ENCODE results near the gene HSPB9. TPM values are rescaled to one million over a fixed set of nuclear protein-coding genes. Genes with fewer than 3 reads are reported as not detected.
A peak's percentile ranks its signal among the peaks of the same experiment; 100 is the strongest.

The HSPB9 gene
- total RNA-seq, 1 donor from 2014 or later: not detected

- DNase-seq (ENCODE audit: low read depth) (no peak), FAIRE-seq (no peak)
- TF ChIP-seq CTCF (IDR thresholded peaks at IDR 0.05; ENCODE audit: insufficient read depth, low read length, severe bottlenecking): no peak
- Histone ChIP-seq H3K27me3 (ENCODE audit: control insufficient read depth, insufficient read depth, low read length) (no peaks in the 10 kb centered on the region), H3K36me3 (ENCODE audit: control insufficient read depth, insufficient read depth, low read length) (no peaks in the 10 kb centered on the region), H3K4me3 (ENCODE audit: low read depth, low read length) (no peak overlapping the region)
Measured at GRCh38 chr17:42159796-42160530, 37.4 kb downstream of the HSPB9 start.

GRCh38 chr17:42160531-42160910, 37.9 kb downstream of the HSPB9 start:
- H3K27me3 ChIP-seq (ENCODE audit: control insufficient read depth, insufficient read depth, low read length): no peaks in the 10 kb centered on the region
- H3K4me3 ChIP-seq (ENCODE audit: low read depth, low read length): no peak overlapping the region
- no peak for TF ChIP-seq CTCF (IDR thresholded peaks at IDR 0.05; ENCODE audit: insufficient read depth, low read length, severe bottlenecking)
- no peaks in the 10 kb centered on the region for H3K36me3 ChIP-seq (ENCODE audit: control insufficient read depth, insufficient read depth, low read length)
- FAIRE-seq (no peak), DNase-seq (ENCODE audit: low read depth) (no peak)

- peak; percentile 26 for TF ChIP-seq CTCF (IDR thresholded peaks at IDR 0.05; ENCODE audit: insufficient read depth, low read length, severe bottlenecking)
- H3K36me3 ChIP-seq (ENCODE audit: control insufficient read depth, insufficient read depth, low read length): no peaks in the 10 kb centered on the region
- H3K27me3 ChIP-seq (ENCODE audit: control insufficient read depth, insufficient read depth, low read length): no peaks in the 10 kb centered on the region
- no peak for DNase-seq (ENCODE audit: low read depth)
- H3K4me3 ChIP-seq (ENCODE audit: low read depth, low read length): no peak overlapping the region
- no peak for FAIRE-seq
Measured at GRCh38 chr17:42163113-42163512, 40.5 kb downstream of the HSPB9 start.

- Histone ChIP-seq H3K4me3 (ENCODE audit: low read depth, low read length) (no peak overlapping the region), H3K27me3 (ENCODE audit: control insufficient read depth, insufficient read depth, low read length) (no peaks in the 10 kb centered on the region), H3K36me3 (ENCODE audit: control insufficient read depth, insufficient read depth, low read length) (no peaks in the 10 kb centered on the region)
- no peak for DNase-seq (ENCODE audit: low read depth)
- FAIRE-seq: no peak
- no peak for TF ChIP-seq CTCF (IDR thresholded peaks at IDR 0.05; ENCODE audit: insufficient read depth, low read length, severe bottlenecking)
Measured at GRCh38 chr17:42163696-42164407, 41.2 kb downstream of the HSPB9 start.

- no peak for FAIRE-seq
- TF ChIP-seq CTCF (IDR thresholded peaks at IDR 0.05; ENCODE audit: insufficient read depth, low read length, severe bottlenecking): no peak
Measured at GRCh38 chr17:42165751-42166150, 43.1 kb downstream of the HSPB9 start.

More at GRCh38 chr17:42165751-42166150, 43.1 kb downstream of the HSPB9 start:
- DNase-seq (ENCODE audit: low read depth): no peak
- no peaks in the 10 kb centered on the region for H3K36me3 ChIP-seq (ENCODE audit: control insufficient read depth, insufficient read depth, low read length)
- no peaks in the 10 kb centered on the region for H3K27me3 ChIP-seq (ENCODE audit: control insufficient read depth, insufficient read depth, low read length)
- H3K4me3 ChIP-seq (ENCODE audit: low read depth, low read length): no peak overlapping the region

Measured in bronchial epithelial cell (primary cell).